ENCODE results near the gene DNAJC16.
A peak's percentile ranks its signal among the peaks of the same experiment; 100 is the strongest.
"Not testable (repeated sequence)": the region's sequence is repeated elsewhere in the genome, so short reads cannot be mapped to it uniquely, and the experiment has no call there.

The DNAJC16 gene

DNA sequence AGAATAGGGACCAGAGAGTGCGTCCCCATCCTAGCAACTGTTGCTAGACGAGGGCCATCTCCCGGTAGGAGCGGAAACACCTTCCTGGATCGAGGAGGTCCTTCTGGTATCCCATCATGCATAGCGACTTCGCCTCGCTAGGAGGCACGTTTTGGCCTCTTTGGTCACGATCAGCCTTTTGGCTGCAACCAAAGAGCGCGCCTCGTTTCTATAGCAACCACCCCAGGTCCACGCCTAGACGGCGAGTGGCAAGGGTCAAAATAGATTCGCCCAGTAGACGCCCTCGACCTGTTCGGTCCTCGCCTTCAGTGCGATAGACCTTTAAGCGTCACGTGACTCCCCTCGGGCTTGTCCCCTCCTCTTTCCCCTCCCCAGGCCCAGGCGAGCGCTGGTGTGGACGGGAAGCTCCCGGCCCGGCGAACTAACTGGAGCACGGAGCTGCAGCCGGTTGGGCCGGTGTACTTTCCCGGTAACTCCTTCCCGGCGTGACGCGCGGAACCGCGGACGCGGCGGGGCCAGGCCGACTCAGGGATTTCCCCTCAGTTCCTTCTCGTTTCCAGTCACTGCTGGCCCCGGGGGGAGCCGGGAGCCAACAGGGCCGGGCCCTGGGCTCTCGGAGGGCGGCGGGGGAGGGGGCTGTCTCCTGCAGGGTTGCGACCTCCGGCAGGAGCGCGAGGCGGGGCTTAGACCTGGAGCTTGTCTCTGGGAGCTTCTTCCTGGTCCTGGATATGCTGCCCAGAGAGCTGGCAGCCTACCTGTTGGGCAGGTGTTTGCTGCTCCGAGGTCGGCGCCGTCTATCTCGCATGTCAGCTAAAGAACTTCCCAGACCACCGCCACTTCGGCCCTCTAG, at the start of gene DNAJC16:
DNAJC16 (plus strand) TSS at position 359 of the 850 bp plus-strand sequence. CDS start 2,258 bp downstream, outside the sequence.
- DNase-seq (ENCODE audit: insufficient read length, low spot score) (peak; percentile 59), FAIRE-seq (peak; percentile 100)
- peak; percentile 64 for TF ChIP-seq POLR2A (IDR thresholded peaks at IDR 0.05; ENCODE audit: low read depth, low read length)

GRCh38 chr1:15476927-15477326, 49.7 kb upstream of the DNAJC16 start:
- FAIRE-seq (no peak), DNase-seq (ENCODE audit: insufficient read length, low spot score) (no peak)
- TF ChIP-seq POLR2A (IDR thresholded peaks at IDR 0.05; ENCODE audit: low read depth, low read length) = no peak

DNA sequence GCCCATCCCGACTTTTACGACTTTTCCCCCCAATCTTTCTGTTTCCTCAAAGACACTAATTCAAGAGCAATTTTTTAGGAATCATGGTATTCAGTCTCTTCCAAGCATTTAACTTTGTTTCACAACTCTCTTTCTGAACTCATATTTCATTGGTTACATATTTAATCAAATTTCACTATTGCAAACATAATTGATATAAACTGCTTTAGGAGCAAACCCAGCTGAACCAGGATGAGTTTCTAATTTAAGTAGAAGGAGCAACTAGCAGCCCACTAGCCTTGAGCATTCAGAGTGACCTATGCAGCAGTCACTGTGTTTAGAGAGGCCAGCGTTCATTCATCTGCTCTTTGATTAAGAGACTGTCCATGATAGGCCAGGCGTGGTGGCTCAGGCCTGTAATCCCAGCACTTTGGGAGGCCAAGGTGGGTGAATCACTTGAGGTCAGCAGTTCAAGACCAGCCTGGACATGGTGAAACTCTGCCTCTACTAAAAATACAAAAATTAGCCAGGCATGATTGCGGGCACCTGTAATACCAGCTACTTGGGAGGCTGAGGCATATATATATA, 48.9 kb upstream of the DNAJC16 start:
- no peak for DNase-seq (ENCODE audit: insufficient read length, low spot score)
- no peak for TF ChIP-seq POLR2A (IDR thresholded peaks at IDR 0.05; ENCODE audit: low read depth, low read length)
- FAIRE-seq = no peak

DNA sequence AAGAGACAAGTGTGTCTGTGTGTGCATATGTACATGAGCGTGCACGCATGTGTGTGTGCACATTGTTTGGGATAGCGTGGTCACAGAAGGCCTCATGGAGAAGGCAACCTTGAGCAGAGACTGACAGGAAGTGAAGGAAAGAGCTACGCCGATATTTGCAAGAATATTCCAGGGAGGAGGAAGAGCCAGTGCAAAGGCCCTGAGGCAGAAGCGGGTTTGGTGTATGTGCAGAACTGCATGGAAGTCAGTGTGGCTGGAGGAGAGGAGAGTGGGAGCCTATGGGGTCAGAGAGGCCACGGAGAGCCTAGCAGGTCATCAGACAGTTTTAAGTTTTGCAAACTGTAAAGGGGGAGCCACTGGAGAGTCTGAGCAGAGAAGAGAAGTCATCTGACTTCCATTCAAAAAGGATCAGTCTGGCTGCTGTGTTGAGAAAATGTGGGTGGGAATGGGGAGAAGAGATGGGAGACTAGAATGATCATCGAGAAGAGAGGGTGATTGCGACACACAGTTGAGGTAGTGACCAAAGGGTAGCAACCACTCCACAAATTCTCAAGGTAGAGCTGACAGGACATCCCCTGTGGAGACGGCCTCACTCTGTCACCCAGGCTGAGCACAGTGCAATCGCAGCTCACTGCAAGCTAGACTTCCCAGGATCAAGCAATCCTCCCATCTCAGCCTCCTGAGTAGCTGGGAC, 46.8 kb upstream of the DNAJC16 start:
- FAIRE-seq (no peak), DNase-seq (ENCODE audit: insufficient read length, low spot score) (no peak)
- no peak for TF ChIP-seq POLR2A (IDR thresholded peaks at IDR 0.05; ENCODE audit: low read depth, low read length)

- not testable (repeated sequence) for FAIRE-seq; DNase-seq (ENCODE audit: insufficient read length, low spot score)
Observed at GRCh38 chr1:15482455-15482854, 44.2 kb upstream of the DNAJC16 start.

DNA sequence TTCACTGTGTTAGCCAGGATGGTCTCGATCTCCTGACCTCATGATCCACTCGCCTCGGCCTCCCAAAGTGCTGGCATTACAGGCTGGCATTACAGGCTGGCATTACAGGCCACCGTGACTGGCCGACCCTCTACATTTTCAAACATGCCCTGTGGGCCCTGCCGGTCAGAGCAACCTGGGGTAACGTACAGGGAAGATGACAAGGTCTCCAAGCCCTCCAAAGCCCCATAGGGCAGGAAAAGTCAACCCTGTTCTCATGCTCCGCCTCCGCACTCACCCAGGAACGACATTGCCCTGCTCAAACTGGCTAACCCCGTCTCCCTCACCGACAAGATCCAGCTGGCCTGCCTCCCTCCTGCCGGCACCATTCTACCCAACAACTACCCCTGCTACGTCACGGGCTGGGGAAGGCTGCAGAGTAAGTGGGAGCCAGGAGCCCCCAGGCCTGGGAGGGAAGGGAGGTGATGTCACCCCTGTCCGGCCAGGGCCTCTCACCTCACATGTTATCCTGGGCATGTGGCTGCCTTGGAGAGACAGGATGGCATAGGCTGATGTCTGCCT, 43.6 kb upstream of the DNAJC16 start:
- DNase-seq (ENCODE audit: insufficient read length, low spot score); FAIRE-seq: not testable (repeated sequence)

DNA sequence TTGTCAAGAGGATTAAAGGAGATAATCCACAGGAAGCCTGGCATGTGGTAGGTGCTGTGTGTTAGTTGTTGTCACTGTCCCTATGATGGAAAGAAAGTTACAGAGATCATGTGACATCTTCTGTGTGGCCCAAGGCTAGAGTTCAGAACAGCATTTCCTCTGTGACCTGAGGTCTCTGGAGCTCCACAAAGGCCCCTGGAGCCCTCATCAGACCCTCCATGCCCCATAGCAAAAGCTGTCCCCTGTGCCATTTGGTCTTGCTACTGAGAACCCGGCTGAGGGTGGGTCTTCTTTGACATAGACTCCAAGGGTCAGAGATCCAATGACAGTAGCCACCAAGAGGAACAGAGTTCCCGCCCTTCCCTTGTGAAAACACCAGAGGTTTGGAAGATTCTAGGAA, 42.7 kb upstream of the DNAJC16 start:
- DNase-seq (ENCODE audit: insufficient read length, low spot score) (no peak), FAIRE-seq (no peak)
- no peak for TF ChIP-seq POLR2A (IDR thresholded peaks at IDR 0.05; ENCODE audit: low read depth, low read length)

- not testable (repeated sequence) for DNase-seq (ENCODE audit: insufficient read length, low spot score); FAIRE-seq
Observed at GRCh38 chr1:15484443-15484842, 42.2 kb upstream of the DNAJC16 start.

DNA sequence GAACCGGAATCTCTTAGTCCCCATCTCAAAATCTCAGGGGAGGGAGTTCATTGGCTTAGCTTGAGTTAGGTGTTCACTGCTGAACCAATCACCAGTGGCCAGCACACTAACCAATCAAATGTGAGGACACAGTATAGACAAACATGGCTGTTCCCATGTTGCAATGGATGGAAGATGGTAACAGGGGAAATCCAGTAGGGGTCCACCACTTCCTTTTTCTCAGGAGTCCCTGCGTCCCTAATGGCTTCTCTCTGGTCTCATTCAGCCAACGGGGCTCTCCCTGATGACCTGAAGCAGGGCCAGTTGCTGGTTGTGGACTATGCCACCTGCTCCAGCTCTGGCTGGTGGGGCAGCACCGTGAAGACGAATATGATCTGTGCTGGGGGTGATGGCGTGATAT, 41.0 kb upstream of the DNAJC16 start:
- FAIRE-seq (no peak), DNase-seq (ENCODE audit: insufficient read length, low spot score) (no peak)
- TF ChIP-seq POLR2A (IDR thresholded peaks at IDR 0.05; ENCODE audit: low read depth, low read length) = no peak

GRCh38 chr1:15486844-15487610, 39.6 kb upstream of the DNAJC16 start:
- not testable (repeated sequence) for FAIRE-seq; DNase-seq (ENCODE audit: insufficient read length, low spot score)

DNA sequence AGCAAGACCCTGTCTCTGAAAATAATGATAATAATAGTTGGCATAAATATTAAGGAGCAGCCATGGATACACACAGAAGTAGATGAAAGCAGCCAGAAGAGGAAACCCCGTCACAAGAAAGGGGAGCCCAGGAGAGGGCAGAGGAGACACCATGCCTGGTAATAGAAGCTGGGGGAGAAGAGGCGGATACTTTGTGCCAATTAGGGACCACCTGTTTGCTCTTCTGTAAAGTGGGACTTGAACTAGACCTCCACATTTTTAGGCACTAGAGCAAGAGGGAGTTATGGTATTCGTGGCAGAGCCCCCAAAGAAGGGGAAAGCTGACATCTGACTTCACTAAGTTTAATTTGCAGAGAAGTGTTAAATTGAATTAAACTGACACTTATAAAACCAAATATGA, 38.3 kb upstream of the DNAJC16 start:
- no peak for TF ChIP-seq POLR2A (IDR thresholded peaks at IDR 0.05; ENCODE audit: low read depth, low read length)
- DNase-seq (ENCODE audit: insufficient read length, low spot score) (no peak), FAIRE-seq (no peak)

DNA sequence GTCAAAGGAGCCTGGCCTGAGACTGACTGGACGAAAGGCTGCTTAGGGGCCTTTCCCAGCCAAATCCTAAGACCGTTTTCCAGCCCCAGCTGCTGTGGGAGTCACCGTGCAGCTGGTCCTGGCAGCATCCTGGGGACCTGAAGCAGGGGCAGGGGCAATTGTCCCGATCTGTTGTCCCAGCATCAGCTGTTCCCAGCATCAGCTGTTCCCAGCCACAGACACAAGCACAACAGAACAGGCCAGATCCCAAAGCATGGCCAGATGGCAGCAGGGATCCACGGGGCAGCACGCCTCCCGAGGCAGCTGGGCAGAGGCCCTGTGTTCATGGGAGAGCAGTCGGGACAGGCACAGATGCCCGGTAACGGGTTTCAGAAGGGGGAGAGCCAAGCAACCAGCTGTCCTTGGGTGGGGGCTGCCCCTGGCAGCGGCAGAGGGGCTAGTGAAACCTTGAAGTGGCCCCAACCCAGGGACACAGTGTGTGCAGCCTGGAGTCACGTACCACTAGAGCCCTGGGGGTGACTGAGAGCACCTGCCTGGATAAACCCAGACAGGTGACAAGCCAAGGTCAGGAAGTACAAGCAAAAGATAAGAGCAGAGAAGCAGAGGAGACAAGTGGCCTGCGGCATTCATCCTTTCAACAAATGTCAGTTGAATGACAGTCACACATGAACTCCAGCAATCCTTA, 37.5 kb upstream of the DNAJC16 start:
- FAIRE-seq (no peak), DNase-seq (ENCODE audit: insufficient read length, low spot score) (no peak)
- no peak for TF ChIP-seq POLR2A (IDR thresholded peaks at IDR 0.05; ENCODE audit: low read depth, low read length)

DNA sequence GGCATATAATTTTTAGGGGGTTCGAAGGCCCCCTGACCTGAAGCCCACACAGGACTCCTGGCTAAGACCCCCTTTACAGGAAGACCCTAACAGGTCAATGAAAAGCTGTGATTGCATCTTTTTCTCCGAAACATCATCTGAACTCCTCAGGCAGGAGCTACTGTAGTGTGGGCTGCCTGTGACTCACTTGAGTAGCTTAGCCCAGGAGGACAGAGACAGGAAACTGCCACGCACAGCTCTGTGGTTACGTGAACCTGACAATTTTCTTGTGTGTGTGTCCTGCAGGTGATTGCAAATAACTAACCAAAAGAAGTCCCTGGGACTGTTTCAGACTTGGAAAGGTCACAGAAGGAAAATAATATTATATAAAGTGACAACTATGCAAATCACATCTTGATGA, 35.6 kb upstream of the DNAJC16 start:
- DNase-seq (ENCODE audit: insufficient read length, low spot score); FAIRE-seq: not testable (repeated sequence)
